GM12891 (cell line): ENCODE results near the gene CCDC89.
"Not testable (repeated sequence)": the region's sequence is repeated elsewhere in the genome, so short reads cannot be mapped to it uniquely, and the experiment has no call there.

ENCODE experiments used
- POLR2A ChIP-seq: IDR thresholded peaks from 2 replicates; pipeline ENCODE4 v1.6.1; 2011; ENCODE audit warnings: low read depth, low read length, control low read depth
- TAF1 ChIP-seq: IDR thresholded peaks from 2 replicates; pipeline ENCODE4 v1.6.1; 2011; ENCODE audit warnings: low read depth, low read length, control low read depth

DNA sequence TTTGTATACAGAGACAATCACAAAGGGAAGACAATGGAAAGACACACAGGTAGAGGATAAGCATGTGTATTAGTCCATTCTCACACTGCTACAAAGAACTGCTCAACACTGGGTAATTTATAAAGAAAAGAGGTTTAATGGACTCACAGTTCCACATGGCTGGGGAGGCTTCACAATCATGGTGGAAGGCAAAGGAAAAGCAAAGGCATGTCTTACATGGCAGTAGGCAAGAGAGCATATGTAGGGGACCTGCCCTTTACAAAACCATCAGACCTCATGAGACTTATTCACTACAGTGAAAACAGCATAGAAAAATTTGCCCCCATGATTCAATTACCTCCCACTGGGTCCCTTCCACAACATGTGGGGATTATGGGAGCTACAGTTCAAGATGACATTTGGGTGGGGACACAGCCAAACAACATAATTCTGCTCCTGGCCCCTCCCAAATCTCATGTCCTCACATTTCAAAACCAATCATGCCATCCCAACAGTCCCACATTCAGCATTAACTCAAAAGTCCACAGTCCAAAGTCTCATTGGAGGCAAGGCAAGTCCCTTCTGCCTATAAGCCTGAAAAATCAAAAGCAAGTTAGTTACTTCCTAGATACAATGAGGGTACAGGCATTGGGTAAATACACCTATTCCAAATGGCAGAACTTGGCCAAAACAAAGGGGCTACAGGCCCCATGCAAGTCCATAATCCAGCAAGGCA is 14.9 kb downstream of the CCDC89 start:
- TF ChIP-seq POLR2A, TAF1: not testable (repeated sequence)
